ENCODE results near the gene SEMA4D.

SEMA4D gene

DNA sequence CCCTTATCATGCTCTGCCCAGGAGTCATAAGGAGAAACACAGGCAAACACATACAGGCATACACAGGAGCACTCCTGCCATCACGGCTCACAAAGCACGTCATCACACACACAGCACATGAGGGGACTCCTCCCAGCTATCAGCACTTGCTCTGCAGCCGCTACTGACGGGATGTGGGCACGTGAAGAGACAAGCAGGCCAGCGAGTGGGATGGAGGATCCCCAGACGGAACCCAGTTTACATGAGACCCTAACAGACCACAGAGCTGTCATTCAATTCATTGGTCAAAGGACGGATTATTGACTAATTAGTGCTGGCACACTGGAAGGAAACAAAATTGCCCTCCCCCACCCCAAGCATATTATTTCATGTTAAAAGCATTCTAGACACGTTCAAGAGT, 53.6 kb downstream of the SEMA4D start:
- H4K20me1 ChIP-seq (ENCODE audit: insufficient read depth, low read length) = no peaks in the 10 kb centered on the region

DNA sequence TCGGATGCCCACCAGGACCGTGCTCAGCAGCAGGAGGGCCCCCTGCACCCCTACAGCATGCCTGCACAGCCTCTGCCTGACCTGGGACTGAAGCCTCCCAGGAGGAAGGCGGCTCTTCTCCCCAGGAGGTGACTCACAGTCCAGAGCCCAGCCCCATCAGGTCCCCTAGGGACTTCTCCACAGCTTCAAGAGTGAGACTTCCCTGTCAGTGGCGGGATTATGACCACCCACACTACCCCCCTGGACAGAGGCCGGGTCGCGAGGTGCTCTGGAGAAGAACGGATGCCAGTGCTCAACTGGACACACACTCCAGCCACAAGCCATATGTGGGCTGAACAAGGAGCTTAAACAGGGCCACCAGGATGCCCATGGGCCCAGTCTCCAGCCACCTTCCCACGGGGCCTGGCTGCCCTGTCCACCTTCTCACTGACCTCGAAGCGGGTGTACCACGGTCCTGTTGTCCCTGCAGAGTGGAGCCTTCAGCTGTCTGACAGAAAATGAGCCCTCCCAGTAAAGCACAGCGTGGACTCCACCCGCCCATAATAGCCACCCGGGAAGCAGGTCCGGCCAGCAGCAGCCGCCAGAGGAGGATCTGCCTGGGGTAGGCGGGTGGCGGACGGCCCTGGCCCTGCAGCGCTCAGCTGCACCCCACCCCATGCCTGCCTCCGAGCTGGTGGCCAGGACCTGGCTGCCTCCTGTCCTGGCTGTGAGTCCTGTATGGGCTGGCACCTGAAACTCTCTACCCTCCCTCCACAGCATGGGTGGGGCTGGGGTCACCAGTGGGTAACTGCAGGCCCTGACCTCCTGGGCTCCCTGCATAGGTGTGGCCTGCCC, 54.7 kb downstream of the SEMA4D start:
- H3K79me2 ChIP-seq (ENCODE audit: insufficient read depth, low read length) = no peaks in the 10 kb centered on the region
- no peaks in the 10 kb centered on the region for H3K9me2 ChIP-seq (ENCODE audit: low read depth, low read length)
- H3K9me3 ChIP-seq (ENCODE audit: low read length) = no peaks in the 10 kb centered on the region
- H3K27me3 ChIP-seq (ENCODE audit: insufficient read depth, low read length) = no peaks in the 10 kb centered on the region; the same call in 1 of the 2 replicates
- H3K36me3 ChIP-seq (ENCODE audit: insufficient read depth, low read length) = no peaks in the 10 kb centered on the region
- H4K20me1 ChIP-seq (ENCODE audit: insufficient read depth, low read length) = no peaks in the 10 kb centered on the region
- H3K4me3 ChIP-seq (ENCODE audit: low read depth, low read length, poor library complexity, severe bottlenecking) = no peak overlapping the region
- no peak overlapping the region for H3K27ac ChIP-seq (ENCODE audit: low read depth, low read length, poor library complexity, severe bottlenecking)
- no peak overlapping the region for H2AFZ ChIP-seq (ENCODE audit: low read length)
- H3K9ac ChIP-seq (ENCODE audit: low read length) = no peak overlapping the region
- TF ChIP-seq EZH2 (IDR thresholded peaks at IDR 0.05; ENCODE audit: borderline replicate concordance, low read length) = no peak
- TF ChIP-seq, protein P1, sequence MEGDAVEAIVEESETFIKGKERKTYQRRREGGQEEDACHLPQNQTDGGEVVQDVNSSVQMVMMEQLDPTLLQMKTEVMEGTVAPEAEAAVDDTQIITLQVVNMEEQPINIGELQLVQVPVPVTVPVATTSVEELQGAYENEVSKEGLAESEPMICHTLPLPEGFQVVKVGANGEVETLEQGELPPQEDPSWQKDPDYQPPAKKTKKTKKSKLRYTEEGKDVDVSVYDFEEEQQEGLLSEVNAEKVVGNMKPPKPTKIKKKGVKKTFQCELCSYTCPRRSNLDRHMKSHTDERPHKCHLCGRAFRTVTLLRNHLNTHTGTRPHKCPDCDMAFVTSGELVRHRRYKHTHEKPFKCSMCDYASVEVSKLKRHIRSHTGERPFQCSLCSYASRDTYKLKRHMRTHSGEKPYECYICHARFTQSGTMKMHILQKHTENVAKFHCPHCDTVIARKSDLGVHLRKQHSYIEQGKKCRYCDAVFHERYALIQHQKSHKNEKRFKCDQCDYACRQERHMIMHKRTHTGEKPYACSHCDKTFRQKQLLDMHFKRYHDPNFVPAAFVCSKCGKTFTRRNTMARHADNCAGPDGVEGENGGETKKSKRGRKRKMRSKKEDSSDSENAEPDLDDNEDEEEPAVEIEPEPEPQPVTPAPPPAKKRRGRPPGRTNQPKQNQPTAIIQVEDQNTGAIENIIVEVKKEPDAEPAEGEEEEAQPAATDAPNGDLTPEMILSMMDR (IDR thresholded peaks at IDR 0.05; ENCODE audit: low read length) = no peak
- no peak overlapping the region for H3K4me2 ChIP-seq (ENCODE audit: low read length)
- no peaks in the 10 kb centered on the region for H3K4me1 ChIP-seq (ENCODE audit: insufficient read depth, low read length, severe bottlenecking)
- no peaks in the 10 kb centered on the region for H3F3A ChIP-seq (ENCODE audit: insufficient read depth, low read length)

More for the DNA sequence above, 53.6 kb downstream of the SEMA4D start:
- no peaks in the 10 kb centered on the region for H3K4me1 ChIP-seq (ENCODE audit: insufficient read depth, low read length, severe bottlenecking)
- H3K4me2 ChIP-seq (ENCODE audit: low read length) = no peak overlapping the region
- TF ChIP-seq, protein P1 (IDR thresholded peaks at IDR 0.05; ENCODE audit: low read length) = no peak
- no peak overlapping the region for H3K4me3 ChIP-seq (ENCODE audit: low read depth, low read length, poor library complexity, severe bottlenecking)
- no peaks in the 10 kb centered on the region for H3K9me2 ChIP-seq (ENCODE audit: low read depth, low read length)
- no peaks in the 10 kb centered on the region; the same call in 1 of the 2 replicates for H3K27me3 ChIP-seq (ENCODE audit: insufficient read depth, low read length)
- no peaks in the 10 kb centered on the region for H3K36me3 ChIP-seq (ENCODE audit: insufficient read depth, low read length)
- H3F3A ChIP-seq (ENCODE audit: insufficient read depth, low read length) = no peaks in the 10 kb centered on the region
- no peak overlapping the region for H3K27ac ChIP-seq (ENCODE audit: low read depth, low read length, poor library complexity, severe bottlenecking)
- no peak overlapping the region for H3K9ac ChIP-seq (ENCODE audit: low read length)
- H3K79me2 ChIP-seq (ENCODE audit: insufficient read depth, low read length) = no peaks in the 10 kb centered on the region
- H2AFZ ChIP-seq (ENCODE audit: low read length) = no peak overlapping the region
- H3K9me3 ChIP-seq (ENCODE audit: low read length) = no peaks in the 10 kb centered on the region

DNA sequence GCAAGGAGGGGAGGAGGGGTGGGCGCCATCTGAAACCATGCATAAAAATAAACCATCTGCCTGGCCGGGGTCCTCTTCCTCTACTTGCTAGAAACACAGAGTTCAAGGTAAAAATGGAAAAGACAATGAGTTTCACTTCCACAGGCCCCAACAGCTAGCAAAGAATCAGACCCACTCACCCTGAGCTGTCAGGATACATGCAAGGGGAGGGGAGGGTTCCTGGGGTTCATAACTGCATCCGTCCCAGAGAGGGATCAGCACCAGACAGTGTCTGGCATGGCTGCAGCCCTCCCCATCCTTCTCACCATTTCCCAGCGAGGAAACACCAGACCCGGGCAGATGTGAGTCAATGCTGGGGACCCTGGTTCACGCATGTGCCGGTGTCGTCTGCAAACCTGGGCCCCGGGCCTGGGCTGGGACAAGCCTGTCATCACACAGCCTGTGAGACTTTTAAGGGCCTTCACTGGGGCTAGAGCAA, 55.4 kb downstream of the SEMA4D start:
- Histone ChIP-seq H3K4me2 (ENCODE audit: low read length) (no peak overlapping the region), H3K27ac (ENCODE audit: low read depth, low read length, poor library complexity, severe bottlenecking) (no peak overlapping the region)

More for the DNA sequence above, 55.4 kb downstream of the SEMA4D start:
- H3K9ac ChIP-seq (ENCODE audit: low read length) = no peak overlapping the region
- no peaks in the 10 kb centered on the region for H3K79me2 ChIP-seq (ENCODE audit: insufficient read depth, low read length)
- H3K36me3 ChIP-seq (ENCODE audit: insufficient read depth, low read length) = no peaks in the 10 kb centered on the region
- no peaks in the 10 kb centered on the region for H3K9me3 ChIP-seq (ENCODE audit: low read length)
- H4K20me1 ChIP-seq (ENCODE audit: insufficient read depth, low read length) = no peaks in the 10 kb centered on the region
- H2AFZ ChIP-seq (ENCODE audit: low read length) = no peak overlapping the region
- no peak overlapping the region for H3K4me3 ChIP-seq (ENCODE audit: low read depth, low read length, poor library complexity, severe bottlenecking)
- no peak for TF ChIP-seq EZH2 (IDR thresholded peaks at IDR 0.05; ENCODE audit: borderline replicate concordance, low read length)
- TF ChIP-seq, protein P1 (IDR thresholded peaks at IDR 0.05; ENCODE audit: low read length) = no peak
- H3K9me2 ChIP-seq (ENCODE audit: low read depth, low read length) = no peaks in the 10 kb centered on the region
- no peaks in the 10 kb centered on the region for H3K4me1 ChIP-seq (ENCODE audit: insufficient read depth, low read length, severe bottlenecking)
- H3F3A ChIP-seq (ENCODE audit: insufficient read depth, low read length) = no peaks in the 10 kb centered on the region
- H3K27me3 ChIP-seq (ENCODE audit: insufficient read depth, low read length) = no peaks in the 10 kb centered on the region; the same call in 1 of the 2 replicates

Data from OCI-LY1 (cell line).